HG03442 (cell line): Measurements from ENCODE around the gene SCCPDH.

Source experiments
- ATAC-seq: cut with Tn5 transposase; IDR thresholded peaks from one replicate; pipeline ENCODE4 v1.9.1; 2021; ENCODE audit warnings: mild to moderate bottlenecking, moderate library complexity; ENCODE audit not compliant: unreplicated experiment

The SCCPDH gene

DNA sequence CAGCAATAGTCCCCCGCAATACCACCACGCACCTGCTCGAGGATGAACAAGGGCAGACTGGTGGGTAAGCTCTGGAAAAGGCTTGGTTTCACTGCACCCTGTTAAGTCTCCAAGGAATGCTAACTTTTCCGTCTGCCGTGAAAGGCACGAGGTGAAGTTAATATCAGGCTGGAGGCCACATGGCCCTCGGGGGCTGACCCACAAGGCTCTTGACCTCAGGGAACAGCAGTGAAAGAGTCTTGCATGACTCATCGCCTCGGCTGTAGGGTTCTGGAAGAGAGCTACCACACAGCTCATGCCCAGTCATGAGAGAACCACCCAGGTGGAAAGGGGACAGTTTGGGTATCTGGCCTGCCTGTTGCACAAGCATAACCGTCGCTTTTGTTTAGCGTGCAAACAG is 24.7 kb downstream of the SCCPDH start:
- ATAC-seq: no peak

- ATAC-seq: no peak
Observed at GRCh38 chr1:246750752-246751151, 26.5 kb downstream of the SCCPDH start.

GRCh38 chr1:246753670-246754535 is 29.7 kb downstream of the SCCPDH start:
- peak; percentile 82 for ATAC-seq

GRCh38 chr1:246755419-246755818 is 31.2 kb downstream of the SCCPDH start:
- no peak for ATAC-seq

DNA sequence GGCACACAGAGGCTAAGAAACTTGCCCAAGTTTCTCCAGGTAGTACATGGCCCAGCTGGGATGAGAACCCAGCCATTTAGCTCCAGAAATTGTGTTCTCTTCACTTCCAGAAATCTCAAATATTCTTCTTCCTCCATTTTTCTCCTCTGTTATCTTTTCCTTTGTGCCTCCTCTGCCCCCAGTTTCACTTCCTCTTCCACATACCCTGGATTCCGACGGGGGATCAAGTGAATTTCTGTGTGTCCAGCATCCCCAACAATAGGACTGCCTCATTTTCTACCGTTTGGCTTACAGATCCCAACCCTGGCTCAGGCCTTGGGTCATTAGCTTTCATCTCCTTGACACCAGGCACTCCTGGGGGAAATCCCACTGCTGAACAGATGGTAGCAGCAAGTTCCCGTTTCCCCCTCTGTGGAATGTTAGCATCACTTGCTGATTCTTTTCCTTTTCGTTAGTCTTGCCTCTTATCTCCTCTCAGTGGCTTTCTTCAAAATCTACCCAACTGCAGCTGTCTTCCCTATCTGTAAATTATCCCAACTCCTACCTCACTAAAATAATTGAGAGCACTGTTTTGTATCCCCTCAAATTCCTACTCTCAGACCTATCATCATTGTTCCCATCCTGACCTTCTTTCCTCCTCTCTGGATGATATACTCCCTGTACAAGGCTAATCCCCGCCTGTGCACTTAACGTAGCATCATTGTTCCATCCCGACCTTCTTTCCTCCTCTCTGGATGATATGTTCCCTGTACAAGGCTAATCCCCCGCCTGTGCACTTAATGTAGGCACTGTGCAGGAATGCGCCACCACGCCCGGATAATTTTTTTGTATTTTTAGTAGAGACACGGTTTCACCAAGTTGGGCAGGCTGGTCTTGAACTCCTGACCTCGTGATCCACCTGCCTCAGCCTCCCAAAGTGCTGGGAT is 36.5 kb downstream of the SCCPDH start:
- no peak for ATAC-seq

DNA sequence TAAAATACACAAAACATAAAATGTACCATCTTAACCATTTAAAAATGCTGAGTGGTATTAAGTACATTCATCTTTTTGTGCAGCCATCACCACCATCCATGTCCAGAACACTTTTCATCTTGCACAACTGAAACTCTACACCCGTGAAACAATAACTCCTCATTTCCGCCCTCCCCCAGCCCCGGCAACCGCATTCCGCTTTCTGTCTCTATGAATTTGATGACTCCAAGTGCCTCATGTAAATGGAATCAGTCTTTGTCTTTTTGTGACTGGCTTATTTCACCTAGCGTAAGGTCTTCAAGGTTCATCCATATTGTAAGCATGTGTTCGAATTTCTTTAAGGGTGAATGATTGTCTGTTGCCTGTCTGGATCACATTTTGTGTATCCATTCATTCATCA is 37.2 kb downstream of the SCCPDH start:
- ATAC-seq: no peak

- ATAC-seq: no peak
Observed at GRCh38 chr1:246765521-246765920, 41.3 kb downstream of the SCCPDH start.

DNA sequence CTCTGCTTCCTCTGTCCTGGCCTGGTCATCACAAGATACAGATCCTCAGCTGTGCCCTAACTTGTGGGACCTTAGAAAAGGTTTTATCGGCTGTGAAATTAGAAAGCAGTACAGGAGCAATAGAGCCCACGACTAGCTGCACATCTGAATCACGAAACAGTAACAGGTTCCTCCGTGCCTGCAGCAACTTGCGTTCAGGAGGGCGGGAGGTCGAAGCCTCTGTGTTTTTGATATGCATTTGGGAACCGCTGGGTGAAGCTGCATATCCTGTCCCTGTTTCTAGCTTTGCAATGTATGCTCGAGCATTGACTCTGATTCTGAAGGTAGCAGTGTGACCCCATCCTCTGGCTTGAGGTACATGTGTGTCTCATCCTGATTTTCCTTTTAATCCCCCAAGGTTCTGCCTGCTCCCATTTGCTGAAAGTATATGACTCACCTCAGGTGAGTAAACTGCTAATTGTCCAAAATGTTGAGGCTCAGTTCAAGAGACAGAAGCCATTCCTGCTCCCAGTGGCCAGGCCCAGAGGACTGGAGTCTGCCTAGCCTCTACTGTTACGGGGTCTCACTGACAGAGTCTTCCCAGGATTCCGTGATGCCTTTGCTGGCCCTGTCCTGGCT is 44.3 kb downstream of the SCCPDH start:
- no peak for ATAC-seq

- no peak for ATAC-seq
Observed at GRCh38 chr1:246769306-246769705, 45.1 kb downstream of the SCCPDH start.

DNA sequence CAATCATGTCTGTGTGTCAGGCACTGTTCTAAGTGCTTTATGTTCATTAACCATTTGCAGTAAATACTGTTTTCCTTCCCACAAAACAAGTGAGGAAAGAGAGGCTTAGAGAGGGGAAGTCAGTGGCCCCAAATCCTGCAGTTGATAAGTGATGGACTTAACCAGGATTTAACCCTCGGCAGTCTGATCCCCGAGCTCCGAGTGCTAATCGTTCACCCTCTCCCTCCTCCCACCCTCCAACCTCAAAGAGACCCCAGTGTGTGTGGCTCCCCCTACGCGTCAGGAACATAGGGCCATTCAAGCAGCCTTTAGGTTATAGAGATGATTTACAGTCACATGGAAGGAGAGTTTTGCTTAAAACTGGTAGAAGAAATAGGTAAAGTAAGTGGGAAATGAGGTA is 47.2 kb downstream of the SCCPDH start:
- no peak for ATAC-seq

DNA sequence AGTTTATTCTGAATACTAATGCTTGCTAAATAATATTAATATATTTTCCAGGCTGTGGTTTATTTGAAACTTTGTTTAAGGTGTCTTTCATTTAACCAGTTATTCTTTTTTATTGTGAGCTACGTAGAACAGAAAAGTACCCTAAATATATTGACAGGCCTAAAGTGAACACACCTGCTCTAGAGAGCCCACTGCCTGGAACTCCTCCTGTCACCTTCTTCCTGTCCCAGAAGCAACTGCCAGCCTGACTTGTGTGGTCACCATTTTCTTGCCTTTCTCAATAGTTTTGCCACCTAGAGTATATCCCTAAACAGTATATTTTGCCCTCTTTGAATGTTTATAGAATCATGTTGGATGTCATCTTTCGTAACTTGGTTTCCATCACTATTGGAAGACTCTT is 48.5 kb downstream of the SCCPDH start:
- no peak for ATAC-seq

GRCh38 chr1:246773213-246773641 is 49.0 kb downstream of the SCCPDH start:
- peak; percentile 97 for ATAC-seq

GRCh38 chr1:246775531-246776385 is 51.5 kb downstream of the SCCPDH start:
- ATAC-seq: no peak

GRCh38 chr1:246776923-246777322 is 52.7 kb downstream of the SCCPDH start:
- no peak for ATAC-seq

GRCh38 chr1:246778663-246779062 is 54.5 kb downstream of the SCCPDH start:
- no peak for ATAC-seq

GRCh38 chr1:246779561-246780175 is 55.5 kb downstream of the SCCPDH start:
- ATAC-seq: no peak

- no peak for ATAC-seq
Observed at GRCh38 chr1:246780264-246780663, 56.1 kb downstream of the SCCPDH start.

DNA sequence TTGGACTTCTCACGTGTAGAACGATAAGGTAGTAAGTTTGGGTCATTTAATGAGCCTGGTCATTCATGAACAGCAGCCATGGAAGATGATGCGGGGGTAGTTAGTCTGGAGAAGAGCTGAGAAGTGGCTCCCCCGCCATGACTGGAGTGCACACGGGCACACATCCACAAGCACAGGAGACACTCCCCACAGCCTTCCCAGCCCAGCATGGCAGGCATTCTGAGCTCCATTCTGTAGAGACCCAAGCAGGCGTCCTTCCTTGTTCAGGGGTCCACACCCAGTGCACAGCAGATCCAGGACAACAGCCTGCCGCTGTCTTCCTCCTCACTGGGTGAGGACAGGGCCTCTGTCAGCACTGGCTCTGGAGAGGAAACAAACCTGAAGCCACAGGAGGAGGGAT is 57.0 kb downstream of the SCCPDH start:
- ATAC-seq: no peak

DNA sequence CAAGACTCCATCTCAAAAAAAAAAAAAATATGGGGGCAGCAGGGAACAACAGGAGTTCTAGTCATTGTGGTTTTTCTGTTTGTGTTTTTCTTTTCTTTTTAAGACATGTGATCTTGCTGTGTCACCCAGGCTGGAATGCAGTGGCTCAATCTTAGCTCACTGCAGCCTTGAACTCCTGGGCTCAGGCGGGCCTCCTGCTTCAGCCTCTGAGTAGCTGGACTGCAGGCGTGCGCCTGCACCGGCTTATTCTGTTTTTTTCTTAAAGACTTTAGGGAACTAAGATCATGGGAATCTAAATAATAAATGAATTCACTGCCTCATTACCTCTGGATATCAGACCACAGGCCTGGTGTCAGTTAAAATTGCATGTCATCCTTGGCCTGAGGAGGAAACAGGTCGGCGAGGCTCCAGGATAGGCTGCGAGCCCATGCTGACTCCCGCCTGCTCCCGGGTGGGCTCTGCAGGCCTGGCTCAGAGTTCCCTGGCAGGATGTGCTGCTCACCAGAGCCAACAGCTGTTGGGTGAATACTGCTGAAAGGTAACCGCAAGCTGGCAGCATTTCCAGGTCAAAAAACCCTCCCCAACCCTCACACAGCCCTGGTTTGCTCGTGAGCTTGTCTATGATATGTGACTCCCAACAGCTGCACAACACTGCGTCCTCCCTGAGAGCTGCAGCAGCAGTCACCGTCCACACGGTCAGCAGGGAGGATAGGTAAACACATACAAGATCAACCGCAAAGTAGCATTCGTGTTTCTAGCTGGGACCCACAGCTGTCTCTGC is 58.1 kb downstream of the SCCPDH start:
- no peak for ATAC-seq
